HCT116 (cell line): Measurements from ENCODE around the gene GALNT6. TPM values are rescaled to one million over a fixed set of nuclear protein-coding genes. Genes with fewer than 3 reads are reported as not detected.

Experiments
- ATAC-seq: fragments of 200-7000 bp; cut with Tn5 transposase; 2 replicates; pipeline ENCODE4 v1.9.1; 2020; ENCODE audit warnings: mild to moderate bottlenecking, moderate library complexity
- BruUV-seq: library from RNA; stranded (reverse); fragments of 400-500 nt; replicated peaks from 2 replicates; lab custom pipeline; 2021; lab: Mats Ljungman, UMichigan
- CTCF ChIA-PET: fragments of 300-600 bp; sonication (Branson Sonifier 250); formaldehyde crosslinking; loops from one replicate; lab custom pipeline; 2021; ENCODE audit warnings: antibody characterized with exemption; lab: Charles Lee
- POLR2A ChIA-PET: fragments of 300-600, 350-600 bp; sonication (Branson Sonifier 250); formaldehyde crosslinking; loops from one replicate; lab custom pipeline; 2021; ENCODE audit warnings: antibody characterized with exemption; lab: Charles Lee
- RAD21 ChIA-PET, 2 experiments: fragments of 300-600 bp; sonication (Branson Sonifier 250); formaldehyde crosslinking; loops; one replicate each; lab custom pipeline; 2023; ENCODE audit warnings: low total read pairs in 2 of 2; ENCODE audit not compliant: uncharacterized antibody in 2 of 2, unreplicated experiment in 2 of 2, low non-redundant PET in 1 of 2; lab: Charles Lee
- DNase-seq: peaks from one replicate; pipeline ENCODE4 v3.0.0-alpha.2; 2010; ENCODE audit warnings: low read depth, low spot score
- H2AFZ ChIP-seq: fragments of 200-600 bp; shearing (Covaris generic), sonication (generic); 2 replicates; pipeline ENCODE4 v1.6.1; 2017; ENCODE audit warnings: low read depth, mixed run types, mixed read lengths, antibody characterized with exemption, low read length; ENCODE audit not compliant: poor library complexity, severe bottlenecking
- H3K27ac ChIP-seq: 2 replicates; pipeline ENCODE4 v1.5.1; 2012; ENCODE audit warnings: low read depth, low read length
- H3K27me3 ChIP-seq: fragments of 200-600 bp; sonication (generic); 2 replicates; pipeline ENCODE4 v1.6.1; 2016; ENCODE audit warnings: mixed run types, low read length, mixed read lengths; ENCODE audit not compliant: insufficient read depth
- H3K36me3 ChIP-seq, 2 experiments: fragments of 200-500 bp in 1 of 2; fragments of 200-600 bp in 1 of 2; sonication (Bioruptor generic) in 1 of 2; sonication (generic) in 1 of 2; 2 replicates each; pipeline versions ENCODE4 v1.5.1 to v1.6.1; 2014 to 2016; ENCODE audit warnings: low read length in 2 of 2, inconsistent platforms in 1 of 2, mixed read lengths in 1 of 2, mixed run types in 1 of 2; ENCODE audit not compliant: insufficient read depth in 2 of 2, control insufficient read depth in 1 of 2
- H3K4me1 ChIP-seq, 2 experiments: fragments of 200-600 bp in 1 of 2; sonication (generic) in 1 of 2; 2 replicates each; pipeline versions ENCODE4 v1.5.1 to v1.6.1; 2012 to 2017; ENCODE audit warnings: low read length in 2 of 2, inconsistent platforms in 1 of 2, mild to moderate bottlenecking in 1 of 2, mixed read lengths in 1 of 2, mixed run types in 1 of 2, moderate library complexity in 1 of 2; ENCODE audit not compliant: insufficient read depth in 2 of 2, control insufficient read depth in 1 of 2
- H3K4me2 ChIP-seq: fragments of 200-600 bp; sonication (generic); 2 replicates; pipeline ENCODE4 v1.6.1; 2017; ENCODE audit warnings: mixed run types, low read length, mixed read lengths
- H3K4me3 ChIP-seq, 2 experiments: fragments of 200-600 bp in 1 of 2; sonication (generic) in 1 of 2; replicated peaks in 1 of 2; 2 replicates each; pipeline ENCODE4 v1.5.1; 2011 to 2016; ENCODE audit warnings: low read length in 2 of 2, control low read depth in 1 of 2, low read depth in 1 of 2, mild to moderate bottlenecking in 1 of 2, mixed read lengths in 1 of 2, mixed run types in 1 of 2
- H3K79me2 ChIP-seq: fragments of 200-600 bp; sonication (generic); 2 replicates; pipeline ENCODE4 v1.6.1; 2017; ENCODE audit warnings: mild to moderate bottlenecking, mixed run types, low read length, moderate library complexity, mixed read lengths; ENCODE audit not compliant: insufficient read depth
- H3K9ac ChIP-seq: fragments of 200-600 bp; sonication (generic); 2 replicates; pipeline ENCODE4 v1.6.1; 2016; ENCODE audit warnings: low read length, mixed read lengths
- H3K9me2 ChIP-seq: fragments of 200-600 bp; sonication (generic), shearing (Covaris generic); 2 replicates; pipeline ENCODE4 v1.6.1; 2017; ENCODE audit warnings: mixed run types, mild to moderate bottlenecking, moderate library complexity; ENCODE audit not compliant: insufficient read depth
- H3K9me3 ChIP-seq, 2 experiments: fragments of 200-500 bp in 1 of 2; fragments of 200-600 bp in 1 of 2; sonication (Bioruptor generic) in 1 of 2; sonication (generic) in 1 of 2; 2 replicates each; pipeline ENCODE4 v1.6.1; 2014 to 2017; ENCODE audit warnings: low read length in 2 of 2, mixed read lengths in 2 of 2, inconsistent platforms in 1 of 2, low read depth in 1 of 2, mild to moderate bottlenecking in 1 of 2, mixed run types in 1 of 2, moderate library complexity in 1 of 2; ENCODE audit not compliant: control insufficient read depth in 1 of 2, insufficient read depth in 1 of 2
- H4K20me1 ChIP-seq: fragments of 200-600 bp; sonication (generic), shearing (Covaris generic); 2 replicates; pipeline ENCODE4 v1.6.1; 2017; ENCODE audit warnings: mixed run types, mild to moderate bottlenecking, moderate library complexity; ENCODE audit not compliant: insufficient read depth
- ATF3 ChIP-seq: IDR thresholded peaks from 2 replicates; pipeline ENCODE4 v1.6.1; 2012
- CBX3 ChIP-seq: IDR thresholded peaks from 2 replicates; pipeline ENCODE4 v1.6.1; 2012; ENCODE audit warnings: low read depth
- EGR1 ChIP-seq: IDR thresholded peaks from 2 replicates; pipeline ENCODE4 v1.6.1; 2012; ENCODE audit warnings: low read depth
- ELF1 ChIP-seq: IDR thresholded peaks from 2 replicates; pipeline ENCODE4 v1.6.1; 2012; ENCODE audit warnings: low read depth, borderline replicate concordance
- EZH2 ChIP-seq: fragments of 200-600 bp; sonication (generic); IDR thresholded peaks from 2 replicates; pipeline ENCODE4 v1.6.1; 2017; ENCODE audit warnings: antibody characterized with exemption, mixed run types
- JUND ChIP-seq: IDR thresholded peaks from 2 replicates; pipeline ENCODE4 v1.6.1; 2012
- POLR2A ChIP-seq: IDR thresholded peaks from 2 replicates; pipeline ENCODE4 v1.7.0; 2011; ENCODE audit warnings: borderline replicate concordance; ENCODE audit not compliant: insufficient read depth, insufficient read length; ENCODE audit errors: extremely low read depth
- POLR2AphosphoS5 ChIP-seq: IDR thresholded peaks from 2 replicates; pipeline ENCODE4 v1.6.1; 2011; ENCODE audit warnings: mild to moderate bottlenecking, low read depth, low read length, moderate library complexity
- RAD21 ChIP-seq: IDR thresholded peaks from 2 replicates; pipeline ENCODE4 v1.6.1; 2012; ENCODE audit warnings: low read depth, mild to moderate bottlenecking
- REST ChIP-seq: IDR thresholded peaks from 2 replicates; pipeline ENCODE4 v1.6.1; 2012; ENCODE audit warnings: low read depth
- SIN3A ChIP-seq: IDR thresholded peaks from 2 replicates; pipeline ENCODE4 v1.6.1; 2012; ENCODE audit warnings: low read depth
- SRF ChIP-seq: IDR thresholded peaks from 2 replicates; pipeline ENCODE4 v1.6.1; 2012; ENCODE audit warnings: low read depth
- TCF7L2 ChIP-seq: IDR thresholded peaks from 2 replicates; pipeline ENCODE4 v1.7.0; 2011; ENCODE audit warnings: borderline replicate concordance, inconsistent platforms; ENCODE audit not compliant: insufficient read depth, insufficient read length; ENCODE audit errors: extremely low read depth
- YY1 ChIP-seq: IDR thresholded peaks from 2 replicates; pipeline ENCODE4 v1.6.1; 2011; ENCODE audit warnings: low read length, low read depth, moderate library complexity, mild to moderate bottlenecking; ENCODE audit not compliant: insufficient replicate concordance; ENCODE audit errors: extremely low read depth
- ZFX ChIP-seq: fragments of 450-650 bp; IDR thresholded peaks from 2 replicates; pipeline ENCODE4 v1.6.1; 2017
- ZNF274 ChIP-seq: fragments of 200-500 bp; sonication (Bioruptor generic); IDR thresholded peaks from 2 replicates; pipeline ENCODE4 v1.6.1; 2014; ENCODE audit warnings: mild to moderate bottlenecking, low read depth, low read length, inconsistent platforms
- intact Hi-C: fragments of 100-400 bp; cut with micrococcal nuclease; formaldehyde crosslinking; loops from 2 replicates; pipeline ENCODE4 v1.10.0; 2022
- total RNA-seq: library from RNA; stranded (reverse); gene quantifications from one replicate; pipeline ENCODE4 v1.2.1, GENCODE V29; 2021; ENCODE audit not compliant: unreplicated experiment
- TF ChIP-seq, protein P1 (sequence below): IDR thresholded peaks from 2 replicates; pipeline ENCODE4 v1.6.1; 2012

Gene GALNT6
- total RNA-seq, 1 experiment from 2014 or later: 16.4 TPM

DNA sequence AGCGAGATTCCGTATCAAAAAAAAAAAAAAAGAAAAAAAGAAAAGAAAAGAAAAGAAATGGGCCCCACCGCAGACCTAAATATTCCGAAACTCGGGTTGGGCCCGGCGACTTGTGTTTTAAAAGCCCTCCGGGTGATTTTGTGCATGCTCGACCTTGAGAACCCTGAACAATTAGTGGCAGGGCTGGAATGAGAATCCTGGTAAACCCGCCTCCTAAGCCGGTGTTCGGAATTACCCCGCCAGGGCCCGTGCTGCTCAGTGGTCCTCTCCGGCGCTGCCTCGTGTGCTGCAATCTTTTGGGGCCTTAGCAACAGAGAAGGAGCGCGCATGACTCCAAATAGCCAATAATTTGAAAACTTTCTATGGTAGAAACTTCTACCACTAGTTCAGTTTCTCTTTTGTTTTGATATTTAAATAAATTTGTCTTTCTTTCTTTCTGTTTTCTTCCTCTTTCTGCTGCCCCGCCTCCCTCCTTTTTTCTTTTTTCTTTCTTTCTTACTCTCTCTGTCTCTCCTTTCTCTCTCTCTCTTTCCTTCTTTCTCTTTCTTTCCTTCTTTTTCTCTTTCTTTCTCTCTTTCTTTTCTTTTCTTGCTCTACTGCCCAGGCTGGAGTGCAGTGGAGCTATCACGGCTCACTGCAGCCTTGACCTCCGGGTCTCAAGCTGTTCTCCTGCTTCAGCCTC lies 1.5 kb upstream of the GALNT6 start:
- no peaks in the 10 kb centered on the region for H3K9me2 ChIP-seq
- H3K4me2 ChIP-seq: peak overlapping the region; percentile 96
- BruUV-seq: TSS peak; percentile 65
- H4K20me1 ChIP-seq: no peaks in the 10 kb centered on the region
- no peaks in the 10 kb centered on the region for H3K9me3 ChIP-seq
- peaks cover 5 to 20% of the 10 kb centered on the region in 2 experiments; a peak in 2 of 4 replicates for H3K4me1 ChIP-seq
- no peak overlapping the region for H3K27ac ChIP-seq
- peak overlapping the region; percentile 11 for H2AFZ ChIP-seq
- ChIA-PET POLR2A (no interaction called here), RAD21 (no interaction called here), CTCF (interaction anchor here (0.6 kb wide), 1 partner anchor 921 kb away, joined by 3 read pairs; no protein-coding TSS in a partner anchor)
- no peaks in the 10 kb centered on the region for H3K79me2 ChIP-seq
- no peaks in the 10 kb centered on the region for H3K36me3 ChIP-seq
- DNase-seq (no peak), ATAC-seq (peak; percentile 31; the same call in 1 of the 2 replicates)
- H3K4me3 ChIP-seq: peak overlapping the region; percentile 68 to 89
- H3K27me3 ChIP-seq: no peaks in the 10 kb centered on the region
- TF ChIP-seq SRF: no peak
- TF ChIP-seq TCF7L2: no peak
- TF ChIP-seq ZNF274: no peak
- no peak for TF ChIP-seq ZFX
- TF ChIP-seq, protein P1, sequence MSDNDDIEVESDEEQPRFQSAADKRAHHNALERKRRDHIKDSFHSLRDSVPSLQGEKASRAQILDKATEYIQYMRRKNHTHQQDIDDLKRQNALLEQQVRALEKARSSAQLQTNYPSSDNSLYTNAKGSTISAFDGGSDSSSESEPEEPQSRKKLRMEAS: peak; percentile 20; the same call in 1 of the 2 replicates
- peak overlapping the region; percentile 77 for H3K9ac ChIP-seq
- intact Hi-C loops: no loop called here

DNA sequence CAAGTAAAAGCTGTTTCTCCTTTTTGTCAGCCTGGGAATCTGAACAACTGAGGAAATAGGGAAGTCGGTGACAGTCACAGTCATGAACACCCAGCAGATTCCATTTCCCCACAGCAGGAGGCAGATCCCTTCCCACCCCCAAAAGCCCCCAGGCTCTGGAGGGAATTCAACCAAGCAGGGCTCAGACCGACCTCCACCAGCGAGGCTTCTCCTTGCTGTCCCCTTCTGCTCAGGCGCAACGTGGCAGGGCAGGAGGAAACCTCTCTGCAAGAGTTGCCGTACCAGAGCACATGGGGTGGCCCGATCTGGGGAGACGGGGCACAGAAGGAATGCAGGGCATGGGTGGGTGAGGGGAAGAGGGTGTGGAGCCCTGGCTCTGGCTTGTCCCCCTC lies 319 bp downstream of the GALNT6 start:
- intact Hi-C loops: no loop called here

More for the DNA sequence above, 319 bp downstream of the GALNT6 start:
- Histone ChIP-seq H4K20me1 (no peaks in the 10 kb centered on the region), H3K9me2 (no peaks in the 10 kb centered on the region), H3K9ac (peak overlapping the region; percentile 77), H2AFZ (peak overlapping the region; percentile 31), H3K9me3 (no peaks in the 10 kb centered on the region), H3K4me3 (peak overlapping the region; percentile 68 to 89), H3K4me1 (peaks cover 5 to 20% of the 10 kb centered on the region in 2 experiments; a peak in 2 of 4 replicates), H3K4me2 (peak overlapping the region; percentile 96), H3K27ac (peak overlapping the region; percentile 36; the same call in 1 of the 2 replicates), H3K79me2 (no peaks in the 10 kb centered on the region), H3K27me3 (no peaks in the 10 kb centered on the region), H3K36me3 (no peaks in the 10 kb centered on the region)
- no peak for TF ChIP-seq POLR2AphosphoS5
- no peak for TF ChIP-seq SIN3A
- no peak for TF ChIP-seq EGR1
- no peak for TF ChIP-seq ATF3
- TF ChIP-seq EZH2: no peak
- no peak for TF ChIP-seq CBX3
- TF ChIP-seq YY1: no peak
- no peak for TF ChIP-seq ELF1
- no peak for TF ChIP-seq TCF7L2
- TF ChIP-seq POLR2A: no peak
- no peak for TF ChIP-seq JUND
- no peak for TF ChIP-seq RAD21
- TF ChIP-seq REST: no peak
- no TSS peak for BruUV-seq
- POLR2A ChIA-PET: interaction anchor here (1.3 to 2.1 kb wide), 2 partner anchors 10 to 19 kb away, joined by 3 to 6 read pairs; no protein-coding TSS in a partner anchor
- ATAC-seq: no peak; the same call in 1 of the 2 replicates
- CTCF ChIA-PET: interaction anchor here (1.5 kb wide), 1 partner anchor 484 kb away, joined by 3 read pairs; no protein-coding TSS in a partner anchor
- DNase-seq: no peak
- RAD21 ChIA-PET: interaction anchor here in 1 of 2 experiments (0.7 kb wide), 1 partner anchor 31 kb away, joined by 3 read pairs; no protein-coding TSS in a partner anchor
